Vagina (tissue), 2 donors: Measurements from ENCODE around the gene XPOT.

Experiments
- CTCF ChIP-seq, 3 experiments: fragments of 450-650 bp in 2 of 3; fragments of 200-600 bp in 1 of 3; sonication (generic) in 1 of 3; IDR thresholded peaks; one replicate each; pipeline ENCODE4 v1.5.1; 2017 to 2019; ENCODE audit warnings: antibody characterized with exemption in 3 of 3, mild to moderate bottlenecking in 2 of 3, moderate library complexity in 2 of 3
- POLR2AphosphoS5 ChIP-seq, 2 donors: sonication (generic); formaldehyde crosslinking; IDR thresholded peaks; one replicate each; pipeline ENCODE4 v1.9.0; 2017; ENCODE audit warnings: antibody characterized with exemption in 2 of 2, mild to moderate bottlenecking in 2 of 2, low read depth in 1 of 2; ENCODE audit not compliant: insufficient read depth in 1 of 2

GRCh38 chr12:64440100-64440499 is 35.9 kb downstream of the XPOT start:
- no peak for TF ChIP-seq CTCF (IDR thresholded peaks at IDR 0.05)
- no peak for TF ChIP-seq POLR2AphosphoS5 (IDR thresholded peaks at IDR 0.05; ENCODE audit: insufficient read depth in 1 of 2, low read depth in 1 of 2)
